ENCODE results near the gene PPT2. TPM values are rescaled to one million over a fixed set of nuclear protein-coding genes. Genes with fewer than 3 reads are reported as not detected.

PPT2 gene
- total RNA-seq, 4 donors from 2014 or later: 14.9 to 31.4 (median 20.8) TPM

GRCh38 chr6:32175322-32175710 is 21.4 kb downstream of the PPT2 start:
- no peak for DNase-seq (ENCODE audit: extremely low spot score)
- peak overlapping the region; percentile 74 to 93 (median 80) for H3K4me3 ChIP-seq
- peak overlapping the region; percentile 94 to 99 (median 96) for H3K27ac ChIP-seq (replicated peaks in 1 of 4)
- intact Hi-C loops (cut with DNase I): no loop called here
- no peaks in the 10 kb centered on the region for H3K27me3 ChIP-seq
- H3K36me3 ChIP-seq: peaks cover 2 to 20% (median 18%) of the 10 kb centered on the region in 4 donors
- peaks cover 38 to 64% (median 62%) of the 10 kb centered on the region in 4 donors for H3K4me1 ChIP-seq
- WGBS: 10% methylated on average over 2 of the region's 2 CpGs
- TF ChIP-seq POLR2AphosphoS5 (IDR thresholded peaks at IDR 0.05) (no peak), POLR2A (IDR thresholded peaks at IDR 0.05; ENCODE audit: low read depth) (no peak), CTCF (IDR thresholded peaks at IDR 0.05) (no peak), EP300 (IDR thresholded peaks at IDR 0.05) (no peak)
- no peaks in the 10 kb centered on the region for H3K9me3 ChIP-seq

GRCh38 chr6:32175711-32176475 is 22.0 kb downstream of the PPT2 start, which contains the start of gene AGPAT1:
Gene AGPAT1, minus strand, starts transcription at chr6:32176084. Its CDS starts 4,588 bp downstream, at chr6:32171496.
- WGBS: under 1% methylated on average over 21 of the region's 27 CpGs
- peak; percentile 98 for DNase-seq (ENCODE audit: extremely low spot score)
- Histone ChIP-seq H3K9me3 (no peaks in the 10 kb centered on the region), H3K4me1 (peaks cover 39 to 69% (median 68%) of the 10 kb centered on the region in 4 donors), H3K4me3 (peak within 1 kb of the TSS; percentile 74 to 93 (median 80)), H3K36me3 (peaks cover 0 to 20% (median 17%) of the 10 kb centered on the region in 4 donors), H3K27ac (replicated peaks in 1 of 4) (peak within 1 kb of the TSS; percentile 94 to 99 (median 96)), H3K27me3 (no peaks in the 10 kb centered on the region)
- peak; percentile 92 to 96 for TF ChIP-seq POLR2AphosphoS5 (IDR thresholded peaks at IDR 0.05)
- no peak for TF ChIP-seq EP300 (IDR thresholded peaks at IDR 0.05)
- intact Hi-C loops (cut with DNase I): no loop called here

- Histone ChIP-seq H3K27me3 (no peaks in the 10 kb centered on the region), H3K36me3 (peaks cover 0 to 22% (median 20%) of the 10 kb centered on the region in 4 donors), H3K4me1 (peaks cover 46 to 76% (median 75%) of the 10 kb centered on the region in 4 donors), H3K4me3 (peak overlapping the region; percentile 74 to 93 (median 80)), H3K9me3 (no peaks in the 10 kb centered on the region), H3K27ac (replicated peaks in 1 of 4) (peak overlapping the region; percentile 94 to 99 (median 96))
- WGBS: 19% methylated on average over 5 of the region's 5 CpGs
- intact Hi-C loops (cut with DNase I): no loop called here
- TF ChIP-seq POLR2AphosphoS5 (IDR thresholded peaks at IDR 0.05) (no peak), POLR2A (IDR thresholded peaks at IDR 0.05; ENCODE audit: low read depth) (no peak), CTCF (IDR thresholded peaks at IDR 0.05) (no peak), EP300 (IDR thresholded peaks at IDR 0.05) (no peak)
- DNase-seq (ENCODE audit: extremely low spot score): no peak
These were observed 22.7 kb downstream of the PPT2 start for GRCh38 chr6:32176476-32177182.

GRCh38 chr6:32177183-32177787 is 23.3 kb downstream of the PPT2 start:
- no peak for DNase-seq (ENCODE audit: extremely low spot score)
- Histone ChIP-seq H3K9me3 (no peaks in the 10 kb centered on the region), H3K4me1 (peaks cover 50 to 83% (median 81%) of the 10 kb centered on the region in 4 donors), H3K27me3 (no peaks in the 10 kb centered on the region), H3K36me3 (peaks cover 0 to 27% (median 21%) of the 10 kb centered on the region in 4 donors), H3K4me3 (peak overlapping the region; percentile 74 to 93 (median 80)), H3K27ac (replicated peaks in 1 of 4) (peak overlapping the region; percentile 94 to 99 (median 96))
- 0% methylated on average over 17 of the region's 20 CpGs for WGBS
- peak in 1 of 2 donors; percentile 75 for TF ChIP-seq POLR2AphosphoS5 (IDR thresholded peaks at IDR 0.05)
- no peak for TF ChIP-seq CTCF (IDR thresholded peaks at IDR 0.05)
- intact Hi-C loops (cut with DNase I): no loop called here
